Stimulated activated CD8-positive, alpha-beta memory T cell treated with anti-CD3 and anti-CD28 coated beads, Interleukin-4, amount 100 ng/mL, for 48 hours (primary cell): Measurements from ENCODE around the gene DAB1.
A peak's percentile ranks its signal among the peaks of the same experiment; 100 is the strongest.

Source experiments
- DNase-seq: peaks from one replicate; pipeline ENCODE4 v3.0.0-alpha.2; 2020

Gene DAB1

GRCh38 chr1:57423656-57424211 is at the start of gene DAB1:
Gene DAB1 (minus strand): TSS chr1:57424060. CDS start chr1:57291030, 133,030 bp downstream.
- peak; percentile 23 for DNase-seq

- DNase-seq: no peak
Observed at GRCh38 chr1:57473448-57473847, 49.6 kb upstream of the DAB1 start.

- DNase-seq: no peak
Observed at GRCh38 chr1:57471995-57472394, 48.1 kb upstream of the DAB1 start.

GRCh38 chr1:57470036-57470435 is 46.2 kb upstream of the DAB1 start:
- DNase-seq: no peak

GRCh38 chr1:57468641-57469523 is 45.0 kb upstream of the DAB1 start:
- DNase-seq: no peak

GRCh38 chr1:57467830-57468229 is 44.0 kb upstream of the DAB1 start:
- no peak for DNase-seq

GRCh38 chr1:57464756-57465155 is 40.9 kb upstream of the DAB1 start:
- no peak for DNase-seq

GRCh38 chr1:57463343-57463742 is 39.5 kb upstream of the DAB1 start:
- DNase-seq: no peak

- DNase-seq: no peak
Observed at GRCh38 chr1:57461405-57461804, 37.5 kb upstream of the DAB1 start.

GRCh38 chr1:57451516-57451915 is 27.7 kb upstream of the DAB1 start:
- no peak for DNase-seq

- DNase-seq: no peak
Observed at GRCh38 chr1:57450981-57451380, 27.1 kb upstream of the DAB1 start.

GRCh38 chr1:57447551-57447950 is 23.7 kb upstream of the DAB1 start:
- DNase-seq: no peak

GRCh38 chr1:57443004-57443403 is 19.1 kb upstream of the DAB1 start:
- no peak for DNase-seq

- DNase-seq: no peak
Observed at GRCh38 chr1:57440096-57440495, 16.2 kb upstream of the DAB1 start.

GRCh38 chr1:57431400-57431799 is 7.5 kb upstream of the DAB1 start:
- no peak for DNase-seq

GRCh38 chr1:57424231-57425027 is 569 bp upstream of the DAB1 start:
- DNase-seq: peak; percentile 28

GRCh38 chr1:57423135-57423655 is 665 bp downstream of the DAB1 start:
- no peak for DNase-seq

GRCh38 chr1:57422271-57423134 is 1.4 kb downstream of the DAB1 start:
- DNase-seq: no peak

- no peak for DNase-seq
Observed at GRCh38 chr1:57421806-57422205, 2.1 kb downstream of the DAB1 start.

- DNase-seq: no peak
Observed at GRCh38 chr1:57420981-57421785, 2.7 kb downstream of the DAB1 start.

- DNase-seq: no peak
Observed at GRCh38 chr1:57418971-57419370, 4.9 kb downstream of the DAB1 start.

GRCh38 chr1:57411262-57411661 is 12.6 kb downstream of the DAB1 start:
- no peak for DNase-seq
